Omental fat pad (tissue), 4 donors: Measurements from ENCODE around the gene IL1R1. TPM values are rescaled to one million over a fixed set of nuclear protein-coding genes. Genes with fewer than 3 reads are reported as not detected.
"Not testable (repeated sequence)": the region's sequence is repeated elsewhere in the genome, so short reads cannot be mapped to it uniquely, and the experiment has no call there.

Experiments used
- ATAC-seq: fragments of 150-250 bp; one replicate; pipeline ENCODE4 v1.9.1; 2016; ENCODE audit warnings: mild to moderate bottlenecking, moderate library complexity; ENCODE audit not compliant: low FRiP score
- DNase-seq: peaks from one replicate; pipeline ENCODE4 v3.0.0-alpha.2; 2019; ENCODE audit warnings: low spot score
- total RNA-seq, 4 donors: library from RNA; depleted of rRNA; stranded (reverse); fragments of >200 nt; gene quantifications; one replicate each; pipeline ENCODE4 v1.1.0, GENCODE V29; 2016
- TF ChIP-seq, protein P1 (sequence below), 3 donors: fragments of 450-650 bp; IDR thresholded peaks; one replicate each; pipeline ENCODE4 v1.5.1; 2016 to 2017; ENCODE audit warnings: antibody characterized with exemption in 3 of 3, mild to moderate bottlenecking in 3 of 3, moderate library complexity in 2 of 3

IL1R1 gene
- total RNA-seq, 4 donors from 2014 or later: 167 to 541 (median 270) TPM

DNA sequence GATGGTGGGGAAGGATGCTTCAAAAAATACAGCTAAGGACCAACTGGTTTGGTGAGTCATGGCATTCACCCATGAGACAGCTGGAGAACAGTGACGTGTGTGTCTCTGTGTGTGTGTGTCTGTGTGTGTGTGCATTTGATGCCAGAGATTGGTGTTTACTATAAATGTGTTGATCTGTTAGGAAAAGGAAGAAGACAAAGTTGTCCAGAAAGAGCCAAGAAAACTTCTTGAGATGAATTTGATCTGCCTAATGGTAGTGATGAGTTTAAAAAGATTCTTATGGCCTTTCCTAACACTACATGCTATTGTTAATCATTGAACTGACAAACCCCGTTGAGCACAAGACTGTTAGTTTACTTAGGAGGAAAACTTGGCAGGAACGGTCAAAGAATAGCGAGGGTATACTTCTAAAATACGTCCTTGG, 36.4 kb upstream of the IL1R1 start:
- no peak for ATAC-seq
- no peak for DNase-seq
- TF ChIP-seq, protein P1, sequence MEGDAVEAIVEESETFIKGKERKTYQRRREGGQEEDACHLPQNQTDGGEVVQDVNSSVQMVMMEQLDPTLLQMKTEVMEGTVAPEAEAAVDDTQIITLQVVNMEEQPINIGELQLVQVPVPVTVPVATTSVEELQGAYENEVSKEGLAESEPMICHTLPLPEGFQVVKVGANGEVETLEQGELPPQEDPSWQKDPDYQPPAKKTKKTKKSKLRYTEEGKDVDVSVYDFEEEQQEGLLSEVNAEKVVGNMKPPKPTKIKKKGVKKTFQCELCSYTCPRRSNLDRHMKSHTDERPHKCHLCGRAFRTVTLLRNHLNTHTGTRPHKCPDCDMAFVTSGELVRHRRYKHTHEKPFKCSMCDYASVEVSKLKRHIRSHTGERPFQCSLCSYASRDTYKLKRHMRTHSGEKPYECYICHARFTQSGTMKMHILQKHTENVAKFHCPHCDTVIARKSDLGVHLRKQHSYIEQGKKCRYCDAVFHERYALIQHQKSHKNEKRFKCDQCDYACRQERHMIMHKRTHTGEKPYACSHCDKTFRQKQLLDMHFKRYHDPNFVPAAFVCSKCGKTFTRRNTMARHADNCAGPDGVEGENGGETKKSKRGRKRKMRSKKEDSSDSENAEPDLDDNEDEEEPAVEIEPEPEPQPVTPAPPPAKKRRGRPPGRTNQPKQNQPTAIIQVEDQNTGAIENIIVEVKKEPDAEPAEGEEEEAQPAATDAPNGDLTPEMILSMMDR (IDR thresholded peaks at IDR 0.05): no peak

DNA sequence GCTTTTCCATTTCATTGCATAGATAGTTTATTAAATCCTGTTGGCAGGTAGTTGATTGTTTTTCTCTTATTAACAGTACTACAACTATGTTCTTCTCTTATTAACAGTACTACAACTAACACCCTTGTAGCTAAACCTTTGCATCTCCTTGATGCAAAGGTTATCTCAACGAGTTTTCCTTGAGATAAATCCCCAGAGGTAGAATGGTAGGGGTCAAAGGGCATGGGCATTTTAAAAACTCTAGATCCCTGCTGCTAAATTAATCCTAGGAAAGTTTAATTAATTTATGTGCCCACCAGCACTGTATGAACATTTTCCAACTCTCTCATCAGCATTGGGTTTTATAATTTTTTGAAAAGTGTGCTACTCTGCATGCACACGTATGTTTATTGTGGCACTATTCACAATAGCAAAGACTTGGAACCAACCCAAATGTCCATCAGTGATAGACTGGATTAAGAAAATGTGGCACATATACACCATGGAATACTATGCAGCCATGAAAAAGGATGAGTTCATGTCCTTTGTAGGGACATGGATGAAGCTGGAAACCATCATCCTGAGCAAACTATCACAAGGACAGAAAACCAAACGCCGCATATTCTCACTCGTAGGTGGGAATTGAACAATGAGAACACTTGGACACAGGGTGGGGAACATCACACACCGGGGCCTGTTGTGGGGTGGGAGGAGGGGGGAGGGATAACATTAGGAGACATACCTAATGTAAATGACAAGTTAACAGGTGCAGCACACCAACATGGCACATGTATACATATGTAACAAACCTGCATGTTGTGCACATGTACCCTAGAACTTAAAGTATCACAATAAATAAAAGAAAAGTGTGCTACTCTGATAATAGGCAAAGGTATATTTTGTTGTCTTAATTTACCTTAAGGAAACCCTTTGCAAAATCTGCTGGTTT, 35.5 kb upstream of the IL1R1 start:
- not testable (repeated sequence) for ATAC-seq, DNase-seq

DNA sequence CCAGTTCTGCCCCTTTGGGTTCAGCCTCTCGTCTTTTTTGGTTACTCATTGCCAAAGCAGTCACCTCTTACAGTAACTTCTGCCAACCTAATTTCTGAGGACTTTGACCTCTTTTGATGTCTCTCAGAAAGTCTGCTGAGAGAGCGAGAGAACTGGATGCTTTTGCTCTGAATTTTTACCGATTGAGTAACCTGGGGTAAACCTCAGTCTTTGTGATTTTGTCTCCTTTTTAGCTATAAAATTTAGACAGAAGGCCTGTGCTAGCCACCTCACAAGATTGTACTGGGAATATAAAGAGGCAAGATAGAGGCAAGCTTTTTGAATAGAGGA, 34.8 kb upstream of the IL1R1 start:
- ATAC-seq (no peak), DNase-seq (no peak)
- TF ChIP-seq, protein P1 (IDR thresholded peaks at IDR 0.05): no peak

DNA sequence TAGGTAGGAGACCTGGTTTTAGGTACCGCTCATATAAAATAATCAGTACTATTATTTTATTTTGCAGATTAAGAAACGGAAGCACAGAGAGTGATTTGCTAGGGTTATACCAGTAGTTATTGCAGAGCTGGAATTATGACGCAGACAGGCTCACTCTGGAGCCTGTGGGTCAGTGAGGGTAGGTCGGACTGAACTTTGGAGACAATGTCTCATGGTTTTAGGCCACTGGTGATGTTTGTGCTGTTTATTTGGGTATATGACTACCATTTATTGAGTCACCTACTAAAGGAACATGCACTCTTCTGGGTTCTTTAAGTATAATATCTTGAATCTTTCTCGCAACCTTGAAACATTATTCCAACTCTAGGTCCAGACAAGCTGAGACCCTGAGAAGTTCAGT, 33.5 kb upstream of the IL1R1 start:
- no peak for DNase-seq
- TF ChIP-seq, protein P1 (IDR thresholded peaks at IDR 0.05): no peak
- ATAC-seq: no peak

DNA sequence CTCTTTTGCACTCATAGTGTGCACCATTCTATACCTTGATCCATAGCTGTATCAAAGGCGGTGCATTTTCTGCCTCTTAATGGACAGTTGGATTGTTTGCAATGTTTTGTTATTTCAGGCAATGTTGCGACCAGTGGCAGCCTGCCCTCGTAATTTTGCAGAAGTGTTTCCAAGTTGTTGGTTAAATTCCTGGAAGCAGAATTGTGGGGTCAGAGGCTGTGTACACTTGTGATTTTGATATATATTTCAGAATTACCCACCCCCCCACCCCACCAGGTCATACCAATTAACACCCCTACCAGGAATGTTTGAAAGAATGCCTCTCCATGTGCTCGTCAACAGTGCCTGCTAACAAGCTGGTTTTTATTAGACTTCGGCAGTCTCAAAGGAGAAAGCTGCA, 32.4 kb upstream of the IL1R1 start:
- DNase-seq: no peak
- TF ChIP-seq, protein P1 (IDR thresholded peaks at IDR 0.05): no peak
- ATAC-seq: no peak

DNA sequence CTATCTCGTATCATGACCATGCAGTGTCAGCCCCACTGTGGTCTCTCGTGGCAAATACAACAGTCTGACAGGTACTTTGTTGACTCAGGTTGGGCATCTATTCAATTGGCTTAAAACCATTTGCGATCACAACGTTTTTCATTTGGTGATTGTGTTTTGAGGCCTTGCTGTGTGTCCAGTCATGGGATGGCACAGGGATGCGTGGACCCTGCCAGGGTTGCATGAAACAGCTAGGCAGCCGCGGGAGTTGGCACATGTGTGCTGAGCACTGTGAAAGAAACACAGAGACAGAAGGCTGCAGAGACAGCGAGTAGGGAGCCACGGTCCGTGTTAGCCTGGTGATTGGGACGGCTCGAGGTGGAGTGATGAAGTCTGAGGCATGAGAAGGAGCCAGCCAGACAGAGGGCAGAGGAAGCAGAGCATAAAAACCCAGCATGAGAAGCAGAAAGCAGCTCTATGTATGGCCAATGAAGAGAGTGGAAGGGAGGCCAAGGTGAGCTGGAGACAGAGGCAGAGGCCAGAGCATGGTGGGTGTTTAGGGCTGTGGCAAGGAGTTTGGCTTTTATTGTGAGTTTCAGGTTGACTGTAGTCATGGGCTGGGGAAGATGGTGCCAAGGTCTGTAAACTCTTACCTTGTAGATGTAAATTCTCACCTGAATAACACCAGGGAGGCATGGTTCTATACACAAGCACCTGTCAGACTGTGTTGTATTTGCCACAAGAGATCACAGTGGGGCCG, 31.8 kb upstream of the IL1R1 start:
- no peak for ATAC-seq
- no peak for DNase-seq
- TF ChIP-seq, protein P1 (IDR thresholded peaks at IDR 0.05): no peak

DNA sequence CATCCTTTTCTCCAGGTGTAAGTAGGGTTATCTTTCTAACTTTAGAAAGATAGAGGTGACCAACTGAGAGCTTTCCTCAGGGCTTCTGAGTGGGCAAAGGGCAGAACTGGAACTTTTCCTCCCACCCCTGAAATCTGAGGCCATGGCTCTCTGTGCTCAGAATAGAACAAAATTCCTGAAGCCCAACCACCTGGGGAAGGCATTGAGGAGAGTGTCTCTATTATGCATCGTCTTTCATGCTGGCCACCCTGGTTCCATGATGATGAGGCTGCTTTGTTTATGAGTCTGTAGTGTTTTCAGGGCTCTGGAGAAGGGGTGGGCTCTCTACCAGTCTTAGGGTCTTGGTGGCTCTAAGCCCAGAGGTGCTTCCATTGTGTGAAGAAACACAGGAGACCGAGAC, 30.7 kb upstream of the IL1R1 start:
- ATAC-seq (no peak), DNase-seq (no peak)
- TF ChIP-seq, protein P1 (IDR thresholded peaks at IDR 0.05): no peak
